Cardiac fibroblast (primary cell): ENCODE measurements around the gene HYCC1.
A peak's percentile ranks its signal among the peaks of the same experiment; 100 is the strongest.

Experiments
- DNase-seq, 2 donors: peaks; one replicate each; pipeline versions ENCODE4 v3.0.0 to v3.0.0-alpha.2; 2010; ENCODE audit warnings: low read depth in 2 of 2
- H3K4me3 ChIP-seq, 2 donors: replicated peaks in 1 of 2; 1 replicate in 1 of 2; 2 replicates in 1 of 2; pipeline ENCODE4 v1.5.1; 2011; ENCODE audit warnings: low read depth in 2 of 2, low read length in 2 of 2, mild to moderate bottlenecking in 2 of 2, moderate library complexity in 1 of 2
- TF ChIP-seq, protein P1 (sequence below): IDR thresholded peaks from one replicate; pipeline ENCODE4 v1.5.1; 2011; ENCODE audit warnings: low read depth, mild to moderate bottlenecking, low read length, inconsistent platforms

Gene HYCC1

DNA sequence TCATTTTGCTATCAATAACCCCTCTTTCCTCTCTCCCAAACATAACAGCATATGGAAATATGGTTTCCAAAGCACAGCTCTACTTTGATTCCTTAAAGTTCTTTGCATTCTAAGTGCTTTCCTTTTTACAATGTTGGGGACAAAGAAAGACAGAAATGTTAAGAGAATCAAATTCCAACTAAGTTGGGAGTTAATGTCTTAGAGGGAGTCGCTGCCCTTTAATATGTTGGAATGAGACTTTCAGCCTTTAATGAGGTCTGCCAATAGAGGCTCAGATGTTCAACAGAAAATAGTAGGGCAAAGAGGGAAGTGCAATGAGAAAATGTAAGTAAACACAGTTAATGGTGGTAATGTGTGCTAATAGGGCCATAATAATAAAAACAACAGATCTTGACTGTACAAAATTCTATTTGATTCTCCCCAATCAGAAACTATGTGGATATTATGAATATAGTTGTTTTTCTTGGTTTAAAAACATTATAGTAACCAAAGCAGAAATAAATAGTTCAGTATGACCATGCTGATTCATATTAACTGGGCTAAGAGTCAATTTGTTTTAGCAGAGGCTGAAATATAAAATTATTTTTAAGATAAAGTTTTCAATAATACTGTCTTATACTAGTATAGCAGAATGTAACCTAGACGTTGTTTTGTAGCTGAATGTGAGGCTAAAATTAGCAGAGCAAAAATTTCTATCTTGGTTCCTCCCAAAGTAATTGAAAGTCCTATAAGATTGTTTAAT lies 10.3 kb downstream of the HYCC1 start:
- no peak overlapping the region for H3K4me3 ChIP-seq
- peak in 1 of 2 donors; percentile 35 for DNase-seq
- TF ChIP-seq, protein P1, sequence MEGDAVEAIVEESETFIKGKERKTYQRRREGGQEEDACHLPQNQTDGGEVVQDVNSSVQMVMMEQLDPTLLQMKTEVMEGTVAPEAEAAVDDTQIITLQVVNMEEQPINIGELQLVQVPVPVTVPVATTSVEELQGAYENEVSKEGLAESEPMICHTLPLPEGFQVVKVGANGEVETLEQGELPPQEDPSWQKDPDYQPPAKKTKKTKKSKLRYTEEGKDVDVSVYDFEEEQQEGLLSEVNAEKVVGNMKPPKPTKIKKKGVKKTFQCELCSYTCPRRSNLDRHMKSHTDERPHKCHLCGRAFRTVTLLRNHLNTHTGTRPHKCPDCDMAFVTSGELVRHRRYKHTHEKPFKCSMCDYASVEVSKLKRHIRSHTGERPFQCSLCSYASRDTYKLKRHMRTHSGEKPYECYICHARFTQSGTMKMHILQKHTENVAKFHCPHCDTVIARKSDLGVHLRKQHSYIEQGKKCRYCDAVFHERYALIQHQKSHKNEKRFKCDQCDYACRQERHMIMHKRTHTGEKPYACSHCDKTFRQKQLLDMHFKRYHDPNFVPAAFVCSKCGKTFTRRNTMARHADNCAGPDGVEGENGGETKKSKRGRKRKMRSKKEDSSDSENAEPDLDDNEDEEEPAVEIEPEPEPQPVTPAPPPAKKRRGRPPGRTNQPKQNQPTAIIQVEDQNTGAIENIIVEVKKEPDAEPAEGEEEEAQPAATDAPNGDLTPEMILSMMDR, result no peak

- TF ChIP-seq, protein P1, result no peak
- no peak for DNase-seq
Measured at GRCh38 chr7:23002698-23003097, 11.2 kb downstream of the HYCC1 start.

DNA sequence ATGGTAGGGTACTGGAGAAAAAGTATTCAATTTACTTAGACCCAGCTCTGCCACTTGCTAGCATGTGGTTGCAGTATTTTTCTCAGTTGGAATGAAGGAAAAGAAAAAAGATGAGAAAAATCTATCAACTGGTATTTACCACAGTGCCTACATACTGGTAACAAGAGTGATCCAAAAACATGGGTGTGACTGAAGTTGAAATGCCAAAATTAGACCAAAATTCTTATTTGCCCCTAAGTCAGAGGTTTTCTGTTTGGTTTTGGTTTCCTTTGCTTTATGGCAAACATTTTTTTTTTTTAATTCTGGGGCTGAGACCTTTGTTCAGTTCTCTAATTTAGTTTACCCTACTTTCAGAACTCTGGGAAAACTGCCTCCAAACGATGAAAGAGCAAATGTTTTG lies 12.3 kb downstream of the HYCC1 start:
- no peak overlapping the region for H3K4me3 ChIP-seq
- DNase-seq, result no peak
- TF ChIP-seq, protein P1, result no peak

More at GRCh38 chr7:23002698-23003097, 11.2 kb downstream of the HYCC1 start:
- H3K4me3 ChIP-seq, result no peak overlapping the region

DNA sequence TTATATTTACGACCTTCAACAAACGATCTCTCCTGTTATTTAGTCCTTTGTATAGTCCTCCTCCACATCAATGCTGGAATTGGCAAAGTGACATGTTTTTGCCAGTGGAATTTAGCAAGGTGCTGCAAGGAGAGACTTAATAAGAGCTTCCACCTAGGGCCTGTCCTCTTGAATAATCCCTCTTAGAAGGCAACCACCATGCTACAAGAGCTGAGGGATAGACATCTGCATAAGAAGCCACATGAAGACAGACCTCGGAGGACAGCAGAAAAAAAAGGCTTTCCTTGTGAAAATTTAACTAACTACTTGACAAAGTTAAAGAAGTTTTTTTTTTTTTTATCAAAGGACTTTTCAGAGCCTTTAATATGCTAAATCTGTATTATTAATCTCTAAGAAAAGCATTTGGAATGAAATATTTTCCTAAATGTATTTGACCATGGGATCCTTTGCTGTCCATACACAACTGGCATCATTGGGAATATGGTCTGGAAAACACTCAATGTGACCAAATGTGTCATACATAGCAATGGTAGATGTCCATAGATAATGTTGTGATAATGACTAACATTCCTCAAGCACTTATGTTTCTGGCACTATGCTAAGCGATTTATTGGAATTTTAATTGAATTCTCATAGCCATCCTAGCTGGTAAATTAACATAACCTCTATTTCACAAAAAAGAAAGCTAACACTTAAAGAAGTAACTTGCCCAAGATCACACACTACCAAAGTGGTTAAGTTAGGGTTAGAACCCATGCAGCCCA lies 13.2 kb downstream of the HYCC1 start:
- DNase-seq, result peak in 1 of 2 donors; percentile 23
- TF ChIP-seq, protein P1, result no peak
- no peak overlapping the region for H3K4me3 ChIP-seq

GRCh38 chr7:22998519-22998896 lies 15.4 kb downstream of the HYCC1 start:
- TF ChIP-seq, protein P1, result no peak
- DNase-seq, result no peak
- H3K4me3 ChIP-seq, result no peak overlapping the region

DNA sequence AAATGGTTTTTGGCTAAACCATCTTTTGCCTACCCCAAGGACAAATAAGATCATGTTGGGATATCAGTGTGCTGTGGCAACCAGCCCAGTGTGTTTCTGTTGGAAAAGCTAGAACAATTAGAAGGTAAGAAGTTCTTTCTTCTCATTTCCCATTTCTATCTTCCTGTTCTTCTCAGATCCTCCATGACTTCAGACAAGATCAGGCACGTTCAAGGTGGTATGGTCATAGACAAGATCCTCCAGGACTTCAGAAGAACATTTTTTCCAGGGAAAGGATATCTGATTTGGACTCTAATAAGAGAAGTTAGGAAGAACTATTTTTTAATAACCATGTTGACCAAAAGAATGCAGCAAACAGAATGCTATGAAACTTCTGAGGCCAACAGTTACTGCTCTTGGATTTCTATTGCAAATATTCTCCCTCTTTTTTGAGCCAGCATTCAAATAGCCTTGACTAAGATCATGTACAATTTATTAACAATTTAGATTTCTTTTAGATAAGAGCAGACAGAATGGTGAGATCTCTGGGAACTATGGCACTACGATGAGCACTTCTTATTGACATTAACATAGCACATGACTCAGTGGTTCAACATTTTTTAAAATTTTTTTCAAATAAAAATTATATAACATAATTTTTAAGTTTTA lies 15.9 kb downstream of the HYCC1 start:
- TF ChIP-seq, protein P1, result no peak
- no peak for DNase-seq
- no peak overlapping the region for H3K4me3 ChIP-seq
